GM21528 (cell line): Measurements from ENCODE around the gene TMEM181.
"Not testable (repeated sequence)": the region's sequence is repeated elsewhere in the genome, so short reads cannot be mapped to it uniquely, and the experiment has no call there.

Source experiments
- ATAC-seq: cut with Tn5 transposase; IDR thresholded peaks from one replicate; pipeline ENCODE4 v1.9.1; 2021; ENCODE audit warnings: mild to moderate bottlenecking, moderate library complexity; ENCODE audit not compliant: unreplicated experiment, low FRiP score

The TMEM181 gene

GRCh38 chr6:158591134-158591809 is 31.4 kb downstream of the TMEM181 start:
- ATAC-seq, result no peak

GRCh38 chr6:158591810-158592209 is 31.9 kb downstream of the TMEM181 start:
- no peak for ATAC-seq

GRCh38 chr6:158593670-158594069 is 33.8 kb downstream of the TMEM181 start:
- ATAC-seq, result no peak

- no peak for ATAC-seq
These were observed 35.3 kb downstream of the TMEM181 start for GRCh38 chr6:158595223-158595622.

GRCh38 chr6:158596861-158597260 is 37.0 kb downstream of the TMEM181 start:
- no peak for ATAC-seq

- ATAC-seq, result no peak
These were observed 37.7 kb downstream of the TMEM181 start for GRCh38 chr6:158597565-158597964.

- no peak for ATAC-seq
These were observed 39.7 kb downstream of the TMEM181 start for GRCh38 chr6:158599635-158600034.

GRCh38 chr6:158603261-158604047 is 43.6 kb downstream of the TMEM181 start:
- no peak for ATAC-seq

GRCh38 chr6:158604048-158604406 is 44.1 kb downstream of the TMEM181 start:
- no peak for ATAC-seq

- ATAC-seq, result no peak
These were observed 45.5 kb downstream of the TMEM181 start for GRCh38 chr6:158605266-158605878.

- not testable (repeated sequence) for ATAC-seq
These were observed 46.1 kb downstream of the TMEM181 start for GRCh38 chr6:158606011-158606410.

GRCh38 chr6:158606935-158607334 is 47.0 kb downstream of the TMEM181 start:
- no peak for ATAC-seq

GRCh38 chr6:158607411-158608170 is 47.7 kb downstream of the TMEM181 start:
- ATAC-seq, result no peak

GRCh38 chr6:158608221-158608620 is 48.3 kb downstream of the TMEM181 start:
- ATAC-seq, result no peak

- no peak for ATAC-seq
These were observed 49.7 kb downstream of the TMEM181 start for GRCh38 chr6:158609455-158610155.

GRCh38 chr6:158610319-158610968 is 50.6 kb downstream of the TMEM181 start:
- no peak for ATAC-seq

- ATAC-seq, result no peak
These were observed 51.1 kb downstream of the TMEM181 start for GRCh38 chr6:158611039-158611438.

GRCh38 chr6:158611541-158612370 is 51.9 kb downstream of the TMEM181 start:
- no peak for ATAC-seq

- ATAC-seq, result not testable (repeated sequence)
These were observed 54.7 kb downstream of the TMEM181 start for GRCh38 chr6:158614606-158615005.
